Lower lobe of right lung (tissue), 2 donors: ENCODE data around the gene C1QTNF3. TPM values are rescaled to one million over a fixed set of nuclear protein-coding genes. Genes with fewer than 3 reads are reported as not detected.
A peak's percentile ranks its signal among the peaks of the same experiment; 100 is the strongest.

ENCODE experiments used
- ATAC-seq, 2 donors: fragments of 200-7000 bp; cut with Tn5 transposase; one replicate each; pipeline ENCODE4 v1.9.1; 2020 to 2022; ENCODE audit warnings: mild to moderate bottlenecking in 2 of 2, moderate library complexity in 2 of 2
- DNase-seq: peaks from one replicate; pipeline ENCODE4 v3.0.0-alpha.2; 2020
- H3K27ac ChIP-seq: fragments of 200-600 bp; one replicate; pipeline ENCODE4 v1.8.0; 2022
- H3K27me3 ChIP-seq: fragments of 200-600 bp; one replicate; pipeline ENCODE4 v1.8.0; 2022; ENCODE audit warnings: low read depth
- H3K36me3 ChIP-seq: fragments of 200-600 bp; one replicate; pipeline ENCODE4 v1.8.0; 2022; ENCODE audit warnings: mild to moderate bottlenecking
- H3K4me1 ChIP-seq: fragments of 200-600 bp; one replicate; pipeline ENCODE4 v1.8.0; 2022
- H3K4me3 ChIP-seq: fragments of 200-600 bp; one replicate; pipeline ENCODE4 v1.8.0; 2022; ENCODE audit warnings: mild to moderate bottlenecking
- H3K9me3 ChIP-seq: fragments of 200-600 bp; one replicate; pipeline ENCODE4 v1.8.0; 2022
- CTCF ChIP-seq: fragments of 200-600 bp; IDR thresholded peaks from one replicate; pipeline ENCODE4 v1.8.0; 2022; ENCODE audit warnings: antibody characterized with exemption, mild to moderate bottlenecking
- intact Hi-C: fragments of 100-400 bp; cut with DNase I; formaldehyde crosslinking; loops from one replicate; pipeline ENCODE4 v1.11.0; 2022
- total RNA-seq: library from RNA; stranded (reverse); fragmentation: NEBNext Ultra II Directional; extraction: Animal tissue kit (Norgen Biotek cat#: 25700); gene quantifications from one replicate; pipeline ENCODE4 v1.2.1, GENCODE V29; 2021
- donor health status: DM: no; HTN: yes; CAD: no; lungs with severe emphysema.

C1QTNF3 gene
- total RNA-seq, 1 donor from 2014 or later = 6.7 TPM

GRCh38 chr5:33976307-33976706 is 66.7 kb downstream of the C1QTNF3 start:
- Histone ChIP-seq H3K27me3 (no peaks in the 10 kb centered on the region), H3K9me3 (no peaks in the 10 kb centered on the region), H3K4me3 (no peak overlapping the region), H3K36me3 (no peaks in the 10 kb centered on the region), H3K4me1 (no peaks in the 10 kb centered on the region), H3K27ac (no peak overlapping the region)
- intact Hi-C loops = no loop called here
- ATAC-seq (no peak), DNase-seq (no peak)
- TF ChIP-seq CTCF = no peak

- DNase-seq (no peak), ATAC-seq (no peak)
- intact Hi-C loops = no loop called here
- no peak for TF ChIP-seq CTCF
- Histone ChIP-seq H3K27me3 (no peaks in the 10 kb centered on the region), H3K27ac (no peak overlapping the region), H3K4me3 (no peak overlapping the region), H3K9me3 (no peaks in the 10 kb centered on the region), H3K4me1 (no peaks in the 10 kb centered on the region), H3K36me3 (no peaks in the 10 kb centered on the region)
Measured at GRCh38 chr5:33975852-33976251, 67.2 kb downstream of the C1QTNF3 start.

- ATAC-seq (no peak), DNase-seq (no peak)
- Histone ChIP-seq H3K4me1 (no peaks in the 10 kb centered on the region), H3K36me3 (no peaks in the 10 kb centered on the region), H3K27ac (no peak overlapping the region), H3K27me3 (no peaks in the 10 kb centered on the region), H3K4me3 (no peak overlapping the region), H3K9me3 (no peaks in the 10 kb centered on the region)
- intact Hi-C loops = no loop called here
- TF ChIP-seq CTCF = no peak
Measured at GRCh38 chr5:33973271-33973670, 69.7 kb downstream of the C1QTNF3 start.

GRCh38 chr5:33969572-33970452 is 73.2 kb downstream of the C1QTNF3 start:
- Histone ChIP-seq H3K9me3 (no peaks in the 10 kb centered on the region), H3K36me3 (no peaks in the 10 kb centered on the region), H3K4me3 (no peak overlapping the region), H3K27me3 (no peaks in the 10 kb centered on the region), H3K4me1 (no peaks in the 10 kb centered on the region), H3K27ac (no peak overlapping the region)
- peak; percentile 59 for TF ChIP-seq CTCF
- no peak for DNase-seq
- ATAC-seq = peak; percentile 35 to 57
- intact Hi-C loops = no loop called here

GRCh38 chr5:33968211-33969005 is 74.6 kb downstream of the C1QTNF3 start:
- intact Hi-C loops = no loop called here
- no peak for TF ChIP-seq CTCF
- Histone ChIP-seq H3K4me1 (no peaks in the 10 kb centered on the region), H3K9me3 (no peaks in the 10 kb centered on the region), H3K36me3 (no peaks in the 10 kb centered on the region), H3K4me3 (no peak overlapping the region), H3K27me3 (no peaks in the 10 kb centered on the region), H3K27ac (no peak overlapping the region)
- ATAC-seq (no peak), DNase-seq (no peak)

Other genes with a start within 250 kb of the C1QTNF3 start
- gene ADAMTS12, start 151.2 kb downstream of the C1QTNF3 start, total RNA-seq = 7.6 TPM
- not detected for gene RXFP3, start 106.8 kb downstream of the C1QTNF3 start, total RNA-seq
- gene SLC45A2, start 58.5 kb downstream of the C1QTNF3 start, total RNA-seq = not detected
- 12.2 TPM for gene AMACR, start 35.2 kb downstream of the C1QTNF3 start, total RNA-seq